Tibial nerve (tissue), 3 donors: ENCODE data around the gene EIF3F.
A peak's percentile ranks its signal among the peaks of the same experiment; 100 is the strongest.

ENCODE experiments used
- POLR2A ChIP-seq, 2 donors: fragments of 450-650 bp; IDR thresholded peaks; one replicate each; pipeline ENCODE4 v1.6.1; 2017; ENCODE audit warnings: antibody characterized with exemption in 2 of 2, mild to moderate bottlenecking in 2 of 2, moderate library complexity in 2 of 2
- TF ChIP-seq, protein P1 (sequence below), 5 experiments: fragments of 200-600 bp in 3 of 5; fragments of 450-650 bp in 2 of 5; sonication (generic) in 3 of 5; IDR thresholded peaks; one replicate each; pipeline ENCODE4 v1.5.1; 2016 to 2019; ENCODE audit warnings: antibody characterized with exemption in 5 of 5, mild to moderate bottlenecking in 3 of 5, moderate library complexity in 2 of 5

DNA sequence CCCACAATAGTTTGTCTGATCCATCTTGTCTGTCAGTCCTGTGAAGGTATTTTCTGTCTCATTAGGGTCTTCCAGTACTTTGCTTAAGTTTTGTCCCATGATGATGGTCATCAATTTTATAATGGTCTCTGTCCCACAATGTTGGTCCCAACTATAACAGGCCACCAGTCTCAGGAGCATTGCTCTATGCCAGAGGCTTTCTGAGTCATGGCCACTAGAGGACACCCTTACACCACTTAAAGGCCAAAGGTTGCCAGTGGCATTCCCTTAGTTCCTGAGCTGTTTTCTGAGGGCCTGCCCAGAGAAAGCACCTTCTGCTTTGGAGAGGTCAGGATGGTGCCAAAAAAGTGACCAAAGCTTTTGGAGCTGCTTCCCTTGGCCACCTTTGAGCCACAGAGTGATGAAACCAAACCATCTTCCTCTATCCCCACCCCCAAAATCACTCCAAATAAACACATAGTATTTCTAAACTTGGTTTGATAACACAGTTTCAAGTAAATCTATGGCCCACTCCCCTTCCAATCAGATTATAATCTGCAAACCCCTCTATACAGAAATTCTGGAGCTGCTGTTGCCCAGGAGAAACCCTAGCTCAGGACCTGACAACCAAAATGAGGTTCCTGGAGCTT is 19.3 kb downstream of the EIF3F start:
- TF ChIP-seq, protein P1, sequence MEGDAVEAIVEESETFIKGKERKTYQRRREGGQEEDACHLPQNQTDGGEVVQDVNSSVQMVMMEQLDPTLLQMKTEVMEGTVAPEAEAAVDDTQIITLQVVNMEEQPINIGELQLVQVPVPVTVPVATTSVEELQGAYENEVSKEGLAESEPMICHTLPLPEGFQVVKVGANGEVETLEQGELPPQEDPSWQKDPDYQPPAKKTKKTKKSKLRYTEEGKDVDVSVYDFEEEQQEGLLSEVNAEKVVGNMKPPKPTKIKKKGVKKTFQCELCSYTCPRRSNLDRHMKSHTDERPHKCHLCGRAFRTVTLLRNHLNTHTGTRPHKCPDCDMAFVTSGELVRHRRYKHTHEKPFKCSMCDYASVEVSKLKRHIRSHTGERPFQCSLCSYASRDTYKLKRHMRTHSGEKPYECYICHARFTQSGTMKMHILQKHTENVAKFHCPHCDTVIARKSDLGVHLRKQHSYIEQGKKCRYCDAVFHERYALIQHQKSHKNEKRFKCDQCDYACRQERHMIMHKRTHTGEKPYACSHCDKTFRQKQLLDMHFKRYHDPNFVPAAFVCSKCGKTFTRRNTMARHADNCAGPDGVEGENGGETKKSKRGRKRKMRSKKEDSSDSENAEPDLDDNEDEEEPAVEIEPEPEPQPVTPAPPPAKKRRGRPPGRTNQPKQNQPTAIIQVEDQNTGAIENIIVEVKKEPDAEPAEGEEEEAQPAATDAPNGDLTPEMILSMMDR (IDR thresholded peaks at IDR 0.05), result peak; percentile 67 to 82 (median 70)
- no peak for TF ChIP-seq POLR2A (IDR thresholded peaks at IDR 0.05)
